GM19099 (cell line): ENCODE data around the gene B3GNT2.

Experiments used
- POLR2A ChIP-seq: IDR thresholded peaks from 3 replicates; pipeline ENCODE4 v1.6.1; 2011; ENCODE audit warnings: low read depth; ENCODE audit not compliant: insufficient read length; ENCODE audit errors: extremely low read depth

Gene B3GNT2

GRCh38 chr2:62236499-62236898 lies 40.6 kb downstream of the B3GNT2 start:
- TF ChIP-seq POLR2A = no peak

- TF ChIP-seq POLR2A = no peak
These were observed 42.3 kb downstream of the B3GNT2 start for GRCh38 chr2:62238236-62238635.

- TF ChIP-seq POLR2A = no peak
These were observed 44.6 kb downstream of the B3GNT2 start for GRCh38 chr2:62240546-62240945.

- TF ChIP-seq POLR2A = no peak
These were observed 48.1 kb downstream of the B3GNT2 start for GRCh38 chr2:62243983-62244382.

GRCh38 chr2:62248226-62248625 lies 52.3 kb downstream of the B3GNT2 start:
- no peak for TF ChIP-seq POLR2A

GRCh38 chr2:62250239-62250638 lies 54.3 kb downstream of the B3GNT2 start:
- TF ChIP-seq POLR2A = no peak

GRCh38 chr2:62254424-62255266 lies 58.7 kb downstream of the B3GNT2 start:
- no peak for TF ChIP-seq POLR2A

- TF ChIP-seq POLR2A = no peak
These were observed 61.6 kb downstream of the B3GNT2 start for GRCh38 chr2:62257466-62257865.

GRCh38 chr2:62263076-62263715 lies 67.3 kb downstream of the B3GNT2 start:
- TF ChIP-seq POLR2A = no peak

GRCh38 chr2:62264186-62264585 lies 68.3 kb downstream of the B3GNT2 start:
- no peak for TF ChIP-seq POLR2A

- TF ChIP-seq POLR2A = no peak
These were observed 69.2 kb downstream of the B3GNT2 start for GRCh38 chr2:62265106-62265505.

- TF ChIP-seq POLR2A = no peak
These were observed 70.6 kb downstream of the B3GNT2 start for GRCh38 chr2:62266433-62267038.

- no peak for TF ChIP-seq POLR2A
These were observed 71.8 kb downstream of the B3GNT2 start for GRCh38 chr2:62267696-62268095.

GRCh38 chr2:62270728-62271127 lies 74.8 kb downstream of the B3GNT2 start:
- no peak for TF ChIP-seq POLR2A
